ENCODE results near the gene SLC6A18. TPM values are rescaled to one million over a fixed set of nuclear protein-coding genes. Genes with fewer than 3 reads are reported as not detected.

SLC6A18 gene
- total and polyA plus RNA-seq, 2 of the 13 experiments (the other 11 are each of a cell fraction or from before 2014, with no cell fraction given) = not detected

DNA sequence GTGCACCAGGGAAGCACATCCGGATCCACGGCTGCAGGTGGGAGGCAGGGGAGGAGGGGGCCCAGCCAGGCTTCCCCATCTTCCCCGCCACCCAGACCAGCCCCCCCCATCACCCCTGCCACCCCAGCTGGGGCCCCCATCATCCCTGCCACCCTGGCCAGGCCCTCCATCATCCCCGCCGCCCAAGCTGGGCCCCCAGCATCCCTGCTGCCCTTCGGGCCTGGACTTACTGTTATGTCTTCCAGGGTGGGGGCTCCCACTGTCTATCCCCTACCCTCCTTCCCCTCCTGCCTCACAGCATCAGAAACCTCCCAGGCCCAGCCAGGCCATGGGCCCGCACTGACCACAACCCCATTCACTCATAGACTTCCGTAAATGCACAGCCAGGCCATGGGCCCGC is 27.5 kb downstream of the SLC6A18 start (continued):
- TF ChIP-seq EHMT2 (IDR thresholded peaks at IDR 0.05; ENCODE audit: borderline replicate concordance, low read depth, low read length) = no peak
- TF ChIP-seq, protein P1, sequence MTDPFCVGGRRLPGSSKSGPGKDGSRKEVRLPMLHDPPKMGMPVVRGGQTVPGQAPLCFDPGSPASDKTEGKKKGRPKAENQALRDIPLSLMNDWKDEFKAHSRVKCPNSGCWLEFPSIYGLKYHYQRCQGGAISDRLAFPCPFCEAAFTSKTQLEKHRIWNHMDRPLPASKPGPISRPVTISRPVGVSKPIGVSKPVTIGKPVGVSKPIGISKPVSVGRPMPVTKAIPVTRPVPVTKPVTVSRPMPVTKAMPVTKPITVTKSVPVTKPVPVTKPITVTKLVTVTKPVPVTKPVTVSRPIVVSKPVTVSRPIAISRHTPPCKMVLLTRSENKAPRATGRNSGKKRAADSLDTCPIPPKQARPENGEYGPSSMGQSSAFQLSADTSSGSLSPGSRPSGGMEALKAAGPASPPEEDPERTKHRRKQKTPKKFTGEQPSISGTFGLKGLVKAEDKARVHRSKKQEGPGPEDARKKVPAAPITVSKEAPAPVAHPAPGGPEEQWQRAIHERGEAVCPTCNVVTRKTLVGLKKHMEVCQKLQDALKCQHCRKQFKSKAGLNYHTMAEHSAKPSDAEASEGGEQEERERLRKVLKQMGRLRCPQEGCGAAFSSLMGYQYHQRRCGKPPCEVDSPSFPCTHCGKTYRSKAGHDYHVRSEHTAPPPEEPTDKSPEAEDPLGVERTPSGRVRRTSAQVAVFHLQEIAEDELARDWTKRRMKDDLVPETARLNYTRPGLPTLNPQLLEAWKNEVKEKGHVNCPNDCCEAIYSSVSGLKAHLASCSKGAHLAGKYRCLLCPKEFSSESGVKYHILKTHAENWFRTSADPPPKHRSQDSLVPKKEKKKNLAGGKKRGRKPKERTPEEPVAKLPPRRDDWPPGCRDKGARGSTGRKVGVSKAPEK (CRISPR knock-in tag; IDR thresholded peaks at IDR 0.05; ENCODE audit: borderline replicate concordance) = no peak
- no peak for TF ChIP-seq ESRRA (CRISPR knock-in tag; IDR thresholded peaks at IDR 0.05; ENCODE audit: low read depth)
- TF ChIP-seq, protein P2, sequence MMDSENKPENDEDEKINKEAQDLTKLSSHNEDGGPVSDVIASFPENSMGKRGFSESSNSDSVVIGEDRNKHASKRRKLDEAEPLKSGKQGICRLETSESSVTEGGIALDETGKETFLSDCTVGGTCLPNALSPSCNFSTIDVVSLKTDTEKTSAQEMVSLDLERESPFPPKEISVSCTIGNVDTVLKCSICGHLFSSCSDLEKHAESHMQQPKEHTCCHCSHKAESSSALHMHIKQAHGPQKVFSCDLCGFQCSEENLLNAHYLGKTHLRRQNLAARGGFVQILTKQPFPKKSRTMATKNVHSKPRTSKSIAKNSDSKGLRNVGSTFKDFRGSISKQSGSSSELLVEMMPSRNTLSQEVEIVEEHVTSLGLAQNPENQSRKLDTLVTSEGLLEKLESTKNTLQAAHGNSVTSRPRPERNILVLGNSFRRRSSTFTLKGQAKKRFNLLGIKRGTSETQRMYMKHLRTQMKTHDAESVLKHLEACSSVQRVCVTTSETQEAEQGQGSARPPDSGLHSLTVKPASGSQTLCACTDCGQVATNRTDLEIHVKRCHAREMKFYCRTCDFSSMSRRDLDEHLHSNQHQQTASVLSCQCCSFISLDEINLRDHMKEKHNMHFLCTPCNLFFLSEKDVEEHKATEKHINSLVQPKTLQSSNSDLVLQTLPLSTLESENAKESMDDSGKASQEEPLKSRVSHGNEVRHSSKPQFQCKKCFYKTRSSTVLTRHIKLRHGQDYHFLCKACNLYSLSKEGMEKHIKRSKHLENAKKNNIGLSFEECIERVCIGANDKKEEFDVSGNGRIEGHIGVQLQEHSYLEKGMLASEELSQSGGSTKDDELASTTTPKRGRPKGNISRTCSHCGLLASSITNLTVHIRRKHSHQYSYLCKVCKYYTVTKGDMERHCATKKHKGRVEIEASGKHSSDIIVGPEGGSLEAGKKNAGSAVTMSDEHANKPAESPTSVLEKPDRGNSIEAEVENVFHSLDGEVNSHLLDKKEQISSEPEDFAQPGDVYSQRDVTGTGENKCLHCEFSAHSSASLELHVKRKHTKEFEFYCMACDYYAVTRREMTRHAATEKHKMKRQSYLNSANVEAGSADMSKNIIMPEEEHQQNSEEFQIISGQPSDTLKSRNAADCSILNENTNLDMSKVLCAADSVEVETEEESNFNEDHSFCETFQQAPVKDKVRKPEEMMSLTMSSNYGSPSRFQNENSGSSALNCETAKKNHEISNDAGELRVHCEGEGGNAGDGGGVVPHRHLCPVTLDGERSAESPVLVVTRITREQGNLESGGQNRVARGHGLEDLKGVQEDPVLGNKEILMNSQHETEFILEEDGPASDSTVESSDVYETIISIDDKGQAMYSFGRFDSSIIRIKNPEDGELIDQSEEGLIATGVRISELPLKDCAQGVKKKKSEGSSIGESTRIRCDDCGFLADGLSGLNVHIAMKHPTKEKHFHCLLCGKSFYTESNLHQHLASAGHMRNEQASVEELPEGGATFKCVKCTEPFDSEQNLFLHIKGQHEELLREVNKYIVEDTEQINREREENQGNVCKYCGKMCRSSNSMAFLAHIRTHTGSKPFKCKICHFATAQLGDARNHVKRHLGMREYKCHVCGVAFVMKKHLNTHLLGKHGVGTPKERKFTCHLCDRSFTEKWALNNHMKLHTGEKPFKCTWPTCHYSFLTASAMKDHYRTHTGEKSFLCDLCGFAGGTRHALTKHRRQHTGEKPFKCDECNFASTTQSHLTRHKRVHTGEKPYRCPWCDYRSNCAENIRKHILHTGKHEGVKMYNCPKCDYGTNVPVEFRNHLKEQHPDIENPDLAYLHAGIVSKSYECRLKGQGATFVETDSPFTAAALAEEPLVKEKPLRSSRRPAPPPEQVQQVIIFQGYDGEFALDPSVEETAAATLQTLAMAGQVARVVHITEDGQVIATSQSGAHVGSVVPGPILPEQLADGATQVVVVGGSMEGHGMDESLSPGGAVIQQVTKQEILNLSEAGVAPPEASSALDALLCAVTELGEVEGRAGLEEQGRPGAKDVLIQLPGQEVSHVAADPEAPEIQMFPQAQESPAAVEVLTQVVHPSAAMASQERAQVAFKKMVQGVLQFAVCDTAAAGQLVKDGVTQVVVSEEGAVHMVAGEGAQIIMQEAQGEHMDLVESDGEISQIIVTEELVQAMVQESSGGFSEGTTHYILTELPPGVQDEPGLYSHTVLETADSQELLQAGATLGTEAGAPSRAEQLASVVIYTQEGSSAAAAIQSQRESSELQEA (CRISPR knock-in tag; IDR thresholded peaks at IDR 0.05; ENCODE audit: not compliant biosample characterization) = no peak
- TF ChIP-seq, protein P3, sequence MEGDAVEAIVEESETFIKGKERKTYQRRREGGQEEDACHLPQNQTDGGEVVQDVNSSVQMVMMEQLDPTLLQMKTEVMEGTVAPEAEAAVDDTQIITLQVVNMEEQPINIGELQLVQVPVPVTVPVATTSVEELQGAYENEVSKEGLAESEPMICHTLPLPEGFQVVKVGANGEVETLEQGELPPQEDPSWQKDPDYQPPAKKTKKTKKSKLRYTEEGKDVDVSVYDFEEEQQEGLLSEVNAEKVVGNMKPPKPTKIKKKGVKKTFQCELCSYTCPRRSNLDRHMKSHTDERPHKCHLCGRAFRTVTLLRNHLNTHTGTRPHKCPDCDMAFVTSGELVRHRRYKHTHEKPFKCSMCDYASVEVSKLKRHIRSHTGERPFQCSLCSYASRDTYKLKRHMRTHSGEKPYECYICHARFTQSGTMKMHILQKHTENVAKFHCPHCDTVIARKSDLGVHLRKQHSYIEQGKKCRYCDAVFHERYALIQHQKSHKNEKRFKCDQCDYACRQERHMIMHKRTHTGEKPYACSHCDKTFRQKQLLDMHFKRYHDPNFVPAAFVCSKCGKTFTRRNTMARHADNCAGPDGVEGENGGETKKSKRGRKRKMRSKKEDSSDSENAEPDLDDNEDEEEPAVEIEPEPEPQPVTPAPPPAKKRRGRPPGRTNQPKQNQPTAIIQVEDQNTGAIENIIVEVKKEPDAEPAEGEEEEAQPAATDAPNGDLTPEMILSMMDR (CRISPR knock-in tag; IDR thresholded peaks at IDR 0.05) = no peak
- no peak for TF ChIP-seq KLF15 (CRISPR knock-in tag; IDR thresholded peaks at IDR 0.05; ENCODE audit: borderline replicate concordance)
- TF ChIP-seq MIER3 (CRISPR knock-in tag; IDR thresholded peaks at IDR 0.05; ENCODE audit: borderline replicate concordance) = no peak
- TF ChIP-seq NFE2 (CRISPR knock-in tag; IDR thresholded peaks at IDR 0.05) = no peak
- TF ChIP-seq, protein P4, sequence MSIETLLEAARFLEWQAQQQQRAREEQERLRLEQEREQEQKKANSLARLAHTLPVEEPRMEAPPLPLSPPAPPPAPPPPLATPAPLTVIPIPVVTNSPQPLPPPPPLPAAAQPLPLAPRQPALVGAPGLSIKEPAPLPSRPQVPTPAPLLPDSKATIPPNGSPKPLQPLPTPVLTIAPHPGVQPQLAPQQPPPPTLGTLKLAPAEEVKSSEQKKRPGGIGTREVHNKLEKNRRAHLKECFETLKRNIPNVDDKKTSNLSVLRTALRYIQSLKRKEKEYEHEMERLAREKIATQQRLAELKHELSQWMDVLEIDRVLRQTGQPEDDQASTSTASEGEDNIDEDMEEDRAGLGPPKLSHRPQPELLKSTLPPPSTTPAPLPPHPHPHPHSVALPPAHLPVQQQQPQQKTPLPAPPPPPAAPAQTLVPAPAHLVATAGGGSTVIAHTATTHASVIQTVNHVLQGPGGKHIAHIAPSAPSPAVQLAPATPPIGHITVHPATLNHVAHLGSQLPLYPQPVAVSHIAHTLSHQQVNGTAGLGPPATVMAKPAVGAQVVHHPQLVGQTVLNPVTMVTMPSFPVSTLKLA (IDR thresholded peaks at IDR 0.05) = no peak
- no peak for TF ChIP-seq ZFP90 (CRISPR knock-in tag; IDR thresholded peaks at IDR 0.05; ENCODE audit: borderline replicate concordance)
- TF ChIP-seq ZNF598 (CRISPR knock-in tag; IDR thresholded peaks at IDR 0.05; ENCODE audit: borderline replicate concordance) = no peak
- no peak for TF ChIP-seq MEIS2 (CRISPR knock-in tag; IDR thresholded peaks at IDR 0.05)

Data from HepG2 (cell line).